ENCODE measurements around the gene PLA1A. TPM values are rescaled to one million over a fixed set of nuclear protein-coding genes. Genes with fewer than 3 reads are reported as not detected.

Gene PLA1A
- total and polyA plus RNA-seq, 10 of the 15 experiments (the other 5 are each of a cell fraction or from before 2014, with no cell fraction given) = 2.9 to 106 (median 4.8) TPM

- TF ChIP-seq REST (IDR thresholded peaks at IDR 0.05; ENCODE audit: low read depth, low read length) (no peak), TCF12 (IDR thresholded peaks at IDR 0.05; ENCODE audit: low read depth, low read length) (no peak), SP1 (IDR thresholded peaks at IDR 0.05; ENCODE audit: low read depth, low read length) (no peak), POLR2A (IDR thresholded peaks at IDR 0.05; ENCODE audit: low read depth, low read length) (no peak), BCL11A (IDR thresholded peaks at IDR 0.05; ENCODE audit: low read depth, low read length) (no peak), ZNF687 (IDR thresholded peaks at IDR 0.05) (no peak; the same call in 1 of the 2 replicates), TAF1 (IDR thresholded peaks at IDR 0.05; ENCODE audit: borderline replicate concordance, low read depth, low read length) (no peak), POLR2AphosphoS5 (IDR thresholded peaks at IDR 0.05; ENCODE audit: low read length) (0 out of 2 replicates have a peak, but pooled peaks have one; percentile 26), ATF2 (IDR thresholded peaks at IDR 0.05; ENCODE audit: low read length) (peak; percentile 69; the same call in 1 of the 2 replicates), HDAC2 (IDR thresholded peaks at IDR 0.05) (no peak), SMARCA5 (IDR thresholded peaks at IDR 0.05) (peak; percentile 66; the same call in 1 of the 2 replicates), BHLHE40 (IDR thresholded peaks at IDR 0.05; ENCODE audit: borderline replicate concordance in 1 of 2, low read depth in 2 of 2, low read length in 1 of 2) (peak in 1 of 2 experiments; percentile 2; a peak in 1 of 4 replicates), MYB (IDR thresholded peaks at IDR 0.05; ENCODE audit: borderline replicate concordance, low read depth, low read length) (no peak), ZNF592 (IDR thresholded peaks at IDR 0.05) (peak; percentile 11; the same call in 1 of the 2 replicates), BCL3 (IDR thresholded peaks at IDR 0.05; ENCODE audit: borderline replicate concordance, insufficient read depth, low read depth, low read length, poor library complexity, severe bottlenecking) (peak; percentile 79)
These were observed 31.2 kb downstream of the PLA1A start (continued) for GRCh38 chr3:119628816-119629445.

Data from GM12878 (cell line).